Type B pancreatic cell (in vitro differentiated cells): ENCODE data around the gene MCC. TPM values are rescaled to one million over a fixed set of nuclear protein-coding genes. Genes with fewer than 3 reads are reported as not detected.

Experiments
- DNase-seq: peaks from one replicate; pipeline ENCODE4 v3.0.0; 2021; ENCODE audit warnings: mixed read lengths; ENCODE audit not compliant: unreplicated experiment; ENCODE audit errors: extremely low spot score
- H3K27ac Mint-ChIP-seq: 2 replicates; pipeline ENCODE4 v1.8.0; 2021; ENCODE audit warnings: mild to moderate bottlenecking, mixed read lengths
- H3K27me3 Mint-ChIP-seq: 2 replicates; pipeline ENCODE4 v1.8.0; 2021; ENCODE audit warnings: mixed read lengths
- H3K36me3 Mint-ChIP-seq: 2 replicates; pipeline ENCODE4 v1.8.0; 2021; ENCODE audit warnings: mixed read lengths
- H3K4me1 Mint-ChIP-seq: one replicate; pipeline ENCODE4 v1.8.0; 2021; ENCODE audit warnings: mixed read lengths; ENCODE audit not compliant: unreplicated experiment
- H3K4me3 Mint-ChIP-seq: 2 replicates; pipeline ENCODE4 v1.8.0; 2021; ENCODE audit warnings: mild to moderate bottlenecking, mixed read lengths
- H3K9me3 Mint-ChIP-seq: 2 replicates; pipeline ENCODE4 v1.8.0; 2021; ENCODE audit warnings: mixed read lengths
- total RNA-seq: library from RNA; stranded (reverse); gene quantifications from 2 replicates; pipeline ENCODE4 v1.2.1, GENCODE V29; 2021; ENCODE audit warnings: low replicate concordance
- TF ChIP-seq, protein P1 (sequence below): fragments of 200-600 bp; sonication (generic); conservative IDR thresholded peaks from 2 replicates; pipeline ENCODE4 v1.5.0; 2021; ENCODE audit warnings: antibody characterized with exemption, mild to moderate bottlenecking

MCC gene
- total RNA-seq, 1 donor from 2014 or later = 24.0 TPM

DNA sequence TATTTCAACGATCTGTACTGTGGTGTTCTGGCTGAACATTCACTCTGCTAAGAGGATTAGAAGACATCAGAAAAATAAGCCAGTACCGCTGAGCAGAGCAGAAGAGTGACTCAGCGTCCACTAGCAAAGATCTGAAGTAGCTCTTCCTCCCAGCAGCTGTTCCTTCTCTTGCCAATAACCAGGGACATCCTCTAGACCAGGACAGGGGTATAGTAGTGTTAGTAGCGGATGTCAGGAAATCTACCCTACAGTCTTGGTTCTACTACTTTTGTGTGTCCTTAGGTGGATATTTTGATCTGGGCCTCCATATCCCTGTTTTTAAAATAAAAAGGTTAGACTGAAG, 157.1 kb downstream of the MCC start:
- H3K36me3 Mint-ChIP-seq = no peaks in the 10 kb centered on the region
- no peak overlapping the region for H3K27ac Mint-ChIP-seq
- no peak for DNase-seq

DNA sequence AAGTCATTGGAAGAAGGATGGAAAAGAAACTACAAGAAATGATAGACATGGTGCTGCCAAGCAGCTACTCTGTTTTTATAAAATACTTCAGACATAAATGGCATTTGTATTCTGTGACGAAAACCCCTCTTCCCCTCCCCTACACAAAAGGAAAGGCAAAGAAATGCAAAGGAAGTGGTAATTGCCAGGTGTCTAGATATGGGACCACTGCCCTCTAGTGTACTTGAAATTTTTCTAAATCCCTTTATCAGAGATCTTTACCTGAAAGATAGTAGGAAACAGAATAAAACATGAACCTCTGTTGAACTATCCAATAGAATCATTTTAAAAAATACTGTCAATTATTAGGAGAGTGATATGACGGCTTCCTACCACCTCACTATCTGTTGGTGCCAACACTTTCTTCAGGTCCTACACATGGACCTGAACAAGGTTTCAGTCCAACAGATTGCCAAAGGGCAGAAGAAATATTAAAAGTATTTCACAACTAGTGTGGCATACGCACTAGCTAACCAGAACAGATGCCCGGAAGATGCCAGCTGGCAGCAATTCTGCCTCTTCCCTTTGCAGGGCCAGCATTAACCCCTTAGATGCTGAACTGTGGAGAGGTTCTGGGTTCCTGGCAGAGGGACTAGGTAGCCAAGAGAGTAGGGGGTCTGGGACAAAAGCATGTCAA, 157.6 kb downstream of the MCC start:
- TF ChIP-seq, protein P1, sequence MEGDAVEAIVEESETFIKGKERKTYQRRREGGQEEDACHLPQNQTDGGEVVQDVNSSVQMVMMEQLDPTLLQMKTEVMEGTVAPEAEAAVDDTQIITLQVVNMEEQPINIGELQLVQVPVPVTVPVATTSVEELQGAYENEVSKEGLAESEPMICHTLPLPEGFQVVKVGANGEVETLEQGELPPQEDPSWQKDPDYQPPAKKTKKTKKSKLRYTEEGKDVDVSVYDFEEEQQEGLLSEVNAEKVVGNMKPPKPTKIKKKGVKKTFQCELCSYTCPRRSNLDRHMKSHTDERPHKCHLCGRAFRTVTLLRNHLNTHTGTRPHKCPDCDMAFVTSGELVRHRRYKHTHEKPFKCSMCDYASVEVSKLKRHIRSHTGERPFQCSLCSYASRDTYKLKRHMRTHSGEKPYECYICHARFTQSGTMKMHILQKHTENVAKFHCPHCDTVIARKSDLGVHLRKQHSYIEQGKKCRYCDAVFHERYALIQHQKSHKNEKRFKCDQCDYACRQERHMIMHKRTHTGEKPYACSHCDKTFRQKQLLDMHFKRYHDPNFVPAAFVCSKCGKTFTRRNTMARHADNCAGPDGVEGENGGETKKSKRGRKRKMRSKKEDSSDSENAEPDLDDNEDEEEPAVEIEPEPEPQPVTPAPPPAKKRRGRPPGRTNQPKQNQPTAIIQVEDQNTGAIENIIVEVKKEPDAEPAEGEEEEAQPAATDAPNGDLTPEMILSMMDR = peak; percentile 77
- H3K4me1 Mint-ChIP-seq = peaks cover 7% of the 10 kb centered on the region
- no peaks in the 10 kb centered on the region for H3K36me3 Mint-ChIP-seq
- H3K4me3 Mint-ChIP-seq = no peak overlapping the region
- no peaks in the 10 kb centered on the region for H3K9me3 Mint-ChIP-seq
- no peak overlapping the region for H3K27ac Mint-ChIP-seq
- no peak for DNase-seq
- H3K27me3 Mint-ChIP-seq = no peaks in the 10 kb centered on the region

More for the DNA sequence above, 157.1 kb downstream of the MCC start:
- no peak overlapping the region for H3K4me3 Mint-ChIP-seq
- H3K4me1 Mint-ChIP-seq = peaks cover 7% of the 10 kb centered on the region
- H3K9me3 Mint-ChIP-seq = no peaks in the 10 kb centered on the region
- TF ChIP-seq, protein P1 = no peak
- H3K27me3 Mint-ChIP-seq = no peaks in the 10 kb centered on the region

DNA sequence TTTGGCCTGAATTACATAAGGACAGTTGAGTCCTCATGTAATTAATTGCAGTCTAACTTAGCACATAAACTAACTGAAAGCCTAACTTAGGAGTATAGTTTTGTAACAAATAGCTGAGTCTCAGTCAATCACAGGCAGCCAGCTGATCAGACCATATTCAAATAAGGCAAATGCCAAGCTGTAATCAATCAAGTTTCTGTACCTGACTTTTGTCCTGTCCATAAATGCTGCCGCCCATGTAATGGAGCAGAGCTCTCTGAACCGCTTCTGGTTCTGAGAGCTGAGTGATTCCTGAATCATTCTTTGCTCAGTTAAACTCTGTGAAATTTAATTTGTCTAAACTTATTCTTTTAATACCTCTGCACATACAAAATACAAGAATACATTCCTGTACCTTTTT, 158.3 kb downstream of the MCC start:
- Mint-ChIP-seq H3K27me3 (no peaks in the 10 kb centered on the region), H3K27ac (no peak overlapping the region), H3K9me3 (no peaks in the 10 kb centered on the region), H3K36me3 (no peaks in the 10 kb centered on the region), H3K4me1 (peaks cover 7% of the 10 kb centered on the region), H3K4me3 (no peak overlapping the region)
- TF ChIP-seq, protein P1 = no peak
- no peak for DNase-seq

DNA sequence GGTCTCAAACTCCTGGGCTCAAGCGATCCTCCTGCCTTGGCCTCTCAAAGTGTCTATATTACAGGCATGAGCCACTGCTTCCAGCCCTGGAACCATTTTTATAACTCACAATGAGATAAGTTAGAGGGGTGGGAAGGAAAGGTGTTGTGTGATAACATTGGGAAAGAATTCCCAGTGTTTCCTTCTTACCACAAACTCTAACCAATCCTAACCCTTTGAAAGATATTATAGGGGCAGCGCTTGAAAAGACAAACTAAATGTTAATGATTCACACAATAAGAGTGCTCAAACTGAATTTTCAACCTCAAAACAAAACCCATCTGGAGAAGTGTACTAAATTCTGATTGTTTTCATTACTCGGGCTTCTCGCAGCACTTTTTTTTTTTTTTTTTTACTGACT, 163.2 kb downstream of the MCC start:
- no peak overlapping the region for H3K4me3 Mint-ChIP-seq
- TF ChIP-seq, protein P1 = no peak
- no peaks in the 10 kb centered on the region for H3K36me3 Mint-ChIP-seq
- no peaks in the 10 kb centered on the region for H3K9me3 Mint-ChIP-seq
- no peak overlapping the region for H3K27ac Mint-ChIP-seq
- no peaks in the 10 kb centered on the region for H3K27me3 Mint-ChIP-seq
- no peak for DNase-seq
- no peaks in the 10 kb centered on the region for H3K4me1 Mint-ChIP-seq

DNA sequence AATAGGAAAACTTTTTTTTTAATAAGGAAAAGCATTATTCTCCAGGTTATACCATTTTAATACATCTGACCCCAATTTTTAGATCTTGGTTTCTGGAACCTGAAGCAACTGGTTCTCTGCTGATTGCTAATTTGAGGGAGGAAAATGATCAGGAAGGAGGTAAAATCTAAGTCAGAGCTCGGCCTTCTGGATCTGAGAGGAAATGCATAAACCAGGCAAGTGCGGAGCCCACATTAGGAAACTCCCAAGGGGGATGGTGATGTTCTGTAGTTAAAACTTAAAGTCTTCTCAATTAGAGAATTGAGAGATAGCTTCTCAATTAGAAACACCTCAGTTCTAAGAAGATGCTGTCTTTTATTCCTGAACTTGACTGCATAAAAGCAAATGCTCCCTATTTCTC, 167.0 kb downstream of the MCC start:
- H3K4me1 Mint-ChIP-seq = no peaks in the 10 kb centered on the region
- no peaks in the 10 kb centered on the region for H3K27me3 Mint-ChIP-seq
- no peaks in the 10 kb centered on the region for H3K36me3 Mint-ChIP-seq
- H3K4me3 Mint-ChIP-seq = no peak overlapping the region
- H3K9me3 Mint-ChIP-seq = no peaks in the 10 kb centered on the region
- H3K27ac Mint-ChIP-seq = no peak overlapping the region
- no peak for DNase-seq
- TF ChIP-seq, protein P1 = no peak
